AG10803 (cell line): ENCODE data around the gene PLXNA2.
A peak's percentile ranks its signal among the peaks of the same experiment; 100 is the strongest.

Experiments used
- DNase-seq: peaks from one replicate; pipeline ENCODE4 v3.0.0; 2010; ENCODE audit warnings: low read depth
- H3K4me3 ChIP-seq: 2 replicates; pipeline ENCODE4 v1.5.1; 2011; ENCODE audit warnings: mild to moderate bottlenecking, low read length, control low read depth
- CTCF ChIP-seq: conservative IDR thresholded peaks from 2 replicates; pipeline ENCODE4 v1.5.1; 2011; ENCODE audit warnings: mild to moderate bottlenecking, low read length, control low read depth, inconsistent platforms

PLXNA2 gene

GRCh38 chr1:208141610-208142192, 102.5 kb downstream of the PLXNA2 start:
- no peak overlapping the region for H3K4me3 ChIP-seq
- DNase-seq = peak; percentile 84
- no peak for TF ChIP-seq CTCF

- TF ChIP-seq CTCF = no peak
- no peak overlapping the region for H3K4me3 ChIP-seq
- no peak for DNase-seq
Measured at GRCh38 chr1:208139434-208140045, 104.6 kb downstream of the PLXNA2 start.

- H3K4me3 ChIP-seq = no peak overlapping the region
- DNase-seq = peak; percentile 60
- TF ChIP-seq CTCF = no peak
Measured at GRCh38 chr1:208137193-208137592, 107.0 kb downstream of the PLXNA2 start.

GRCh38 chr1:208136459-208137182, 107.6 kb downstream of the PLXNA2 start:
- no peak for TF ChIP-seq CTCF
- no peak overlapping the region for H3K4me3 ChIP-seq
- DNase-seq = peak; percentile 69

- peak; percentile 88 for DNase-seq
- no peak for TF ChIP-seq CTCF
- H3K4me3 ChIP-seq = no peak overlapping the region
Measured at GRCh38 chr1:208135354-208135753, 108.8 kb downstream of the PLXNA2 start.

GRCh38 chr1:208134491-208134890, 109.7 kb downstream of the PLXNA2 start:
- DNase-seq = no peak
- TF ChIP-seq CTCF = no peak
- H3K4me3 ChIP-seq = no peak overlapping the region

- no peak for DNase-seq
- H3K4me3 ChIP-seq = no peak overlapping the region
- no peak for TF ChIP-seq CTCF
Measured at GRCh38 chr1:208133355-208133754, 110.8 kb downstream of the PLXNA2 start.
